HL-60/S4 (cell line): ENCODE measurements around the gene ATPAF2.

ENCODE experiments used
- in situ Hi-C: fragments of 300-500 bp; cut with MboI; formaldehyde crosslinking; loops from 2 replicates; pipeline ENCODE4 v1.14.3; 2022; ENCODE audit warnings: low sequenced_read_pairs

Gene ATPAF2

GRCh38 chr17:17988427-17988945 lies 50.5 kb downstream of the ATPAF2 start:
- in situ Hi-C loops: no loop called here

GRCh38 chr17:17987901-17988300 lies 51.1 kb downstream of the ATPAF2 start:
- in situ Hi-C loops: no loop called here

- in situ Hi-C loops: no loop called here
These were observed 51.6 kb downstream of the ATPAF2 start for GRCh38 chr17:17987187-17987896.

- in situ Hi-C loops: no loop called here
These were observed 53.4 kb downstream of the ATPAF2 start for GRCh38 chr17:17985555-17985954.

DNA sequence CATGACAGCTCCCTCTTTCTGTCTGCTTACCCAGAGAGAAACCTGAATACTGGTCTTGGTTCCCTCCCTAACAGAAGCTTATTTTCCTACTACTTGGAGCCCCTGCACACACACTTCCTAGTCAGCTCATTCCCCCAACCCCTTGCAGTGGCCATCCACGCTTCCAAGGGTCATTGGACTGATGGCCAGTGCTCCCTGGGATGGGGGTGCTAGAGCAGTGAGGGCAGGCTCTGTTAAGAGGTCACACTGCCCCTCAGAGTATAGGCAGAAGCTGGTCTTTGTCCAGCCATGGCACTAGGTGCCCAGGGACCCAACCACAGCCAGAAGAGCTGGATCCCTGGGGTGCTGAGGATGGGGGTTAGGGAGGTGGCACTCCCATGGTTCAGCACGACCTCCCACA lies 53.8 kb downstream of the ATPAF2 start:
- in situ Hi-C loops: no loop called here

GRCh38 chr17:17983776-17984175 lies 55.2 kb downstream of the ATPAF2 start:
- in situ Hi-C loops: no loop called here

DNA sequence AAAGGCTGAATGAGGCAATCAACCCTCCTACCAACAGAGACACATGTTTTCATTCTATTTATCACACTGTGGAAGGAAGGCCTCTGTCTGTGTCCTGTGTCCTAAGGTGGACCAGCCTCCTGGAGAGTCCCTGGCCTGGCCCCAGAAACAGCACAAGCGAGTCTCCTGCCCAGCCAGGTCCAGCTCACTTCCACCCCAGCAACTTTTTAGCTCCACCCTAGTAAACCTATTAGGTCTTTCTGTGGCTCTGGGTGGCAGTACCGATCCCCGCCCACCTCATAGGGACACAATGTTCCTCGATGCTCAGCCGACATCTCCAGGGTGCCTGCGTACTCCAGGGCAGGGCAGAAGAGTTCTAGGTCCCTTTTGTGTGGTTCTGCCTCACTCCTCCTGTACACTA lies 55.6 kb downstream of the ATPAF2 start:
- in situ Hi-C loops: no loop called here

DNA sequence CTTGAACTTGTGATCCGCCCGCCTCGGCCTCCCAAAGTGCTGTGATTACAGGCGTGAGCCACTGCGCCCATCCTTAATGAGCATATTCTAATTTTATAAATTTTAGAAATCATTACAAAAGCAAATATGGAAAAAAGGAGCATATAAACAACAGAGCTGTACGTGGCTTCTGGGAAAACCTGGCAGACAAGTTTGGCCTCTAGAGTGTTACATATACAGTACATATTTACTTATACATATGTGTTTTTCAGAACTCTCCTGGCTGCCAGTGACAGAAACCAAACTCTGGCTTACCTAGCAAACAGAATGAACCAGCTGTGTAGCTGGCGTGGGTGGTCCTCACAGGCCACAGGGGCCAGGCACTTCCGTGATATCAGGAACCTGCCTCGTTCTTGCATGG lies 56.2 kb downstream of the ATPAF2 start:
- in situ Hi-C loops: no loop called here

GRCh38 chr17:17981330-17981729 lies 57.6 kb downstream of the ATPAF2 start:
- in situ Hi-C loops: no loop called here

GRCh38 chr17:17979778-17980177 lies 59.2 kb downstream of the ATPAF2 start:
- in situ Hi-C loops: no loop called here

DNA sequence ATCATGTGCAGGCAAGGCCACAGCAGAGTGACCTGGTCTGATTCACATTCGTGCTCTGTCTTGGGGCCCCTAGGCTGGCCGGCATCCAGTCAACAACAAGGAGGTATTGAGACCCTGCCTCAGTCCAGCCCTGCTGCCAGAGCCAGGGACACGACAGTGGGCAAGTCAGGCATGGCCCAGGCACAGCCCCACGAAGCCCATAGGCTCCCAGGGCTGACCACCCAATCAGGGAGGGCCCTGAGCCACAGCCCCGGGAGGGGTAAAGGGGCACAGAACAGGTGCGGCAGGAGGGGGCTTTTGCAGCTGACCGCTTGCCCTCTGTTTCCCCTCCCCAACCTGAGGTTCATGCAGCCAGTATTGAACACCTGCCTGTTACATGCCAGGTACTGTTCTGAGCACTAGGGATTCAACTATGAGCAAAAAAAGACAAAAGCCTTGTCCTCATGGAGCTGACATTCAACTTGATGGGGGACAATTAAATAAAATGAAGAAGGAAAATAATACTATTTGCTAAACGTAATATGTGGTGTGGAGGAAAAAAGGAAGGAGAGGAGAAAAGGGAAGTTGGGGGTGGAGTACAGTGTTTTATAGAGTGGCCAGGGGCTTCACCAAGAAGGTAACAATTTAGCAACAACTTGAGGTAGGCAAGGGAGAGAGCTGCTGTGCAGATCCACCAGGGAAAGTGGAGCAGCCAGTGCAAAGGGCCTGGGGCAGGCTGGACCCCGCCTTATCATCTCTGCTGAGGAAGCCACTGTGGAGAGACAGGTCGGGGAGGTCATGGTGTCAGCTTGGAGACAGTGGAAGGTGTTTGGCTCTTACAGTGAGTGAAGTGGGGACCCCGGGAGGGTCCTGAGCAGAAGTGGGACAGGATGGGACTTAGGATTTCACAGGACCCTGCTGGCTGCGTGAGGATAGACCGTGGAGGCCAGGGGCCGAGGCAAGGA lies 60.2 kb downstream of the ATPAF2 start:
- in situ Hi-C loops: no loop called here

DNA sequence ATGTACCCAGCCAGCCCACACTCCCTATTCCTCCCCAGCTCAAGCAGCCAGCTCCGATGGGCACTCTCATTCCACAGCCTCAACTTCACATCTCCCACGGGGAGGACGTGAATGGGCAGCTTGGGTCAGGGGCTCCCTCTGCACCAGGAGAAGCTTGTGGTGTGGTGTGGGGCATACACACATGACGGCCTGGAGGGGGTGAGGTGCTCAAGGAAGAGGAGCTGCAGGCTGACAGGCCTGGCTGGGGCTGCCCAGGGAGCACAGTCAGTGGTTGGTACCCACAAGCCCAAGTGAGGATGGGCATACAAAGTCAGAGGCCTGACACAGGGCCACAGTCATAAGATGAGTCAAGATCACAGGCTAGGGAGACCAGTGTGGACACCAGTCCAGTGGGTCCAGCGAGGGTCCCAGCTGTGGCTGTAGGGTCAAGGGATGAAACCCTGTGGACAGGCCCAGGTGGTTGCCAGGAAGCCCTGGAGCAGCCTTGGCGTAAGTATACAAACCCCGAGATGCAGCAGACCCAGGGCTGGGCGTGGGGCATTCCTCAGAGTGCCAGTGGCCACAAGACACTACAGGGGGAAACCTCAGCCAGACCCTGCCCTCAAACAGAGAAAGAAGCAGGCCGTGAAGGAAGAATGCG lies 61.9 kb downstream of the ATPAF2 start:
- in situ Hi-C loops: no loop called here

- in situ Hi-C loops: no loop called here
These were observed 63.5 kb downstream of the ATPAF2 start for GRCh38 chr17:17975436-17975835.

GRCh38 chr17:17972952-17973254 lies 66.1 kb downstream of the ATPAF2 start:
- in situ Hi-C loops: no loop called here

- in situ Hi-C loops: no loop called here
These were observed 66.6 kb downstream of the ATPAF2 start, which contains the start of the genes DRC3 and TOM1L2 for GRCh38 chr17:17972126-17972951. DRC3 (plus strand) TSS chr17:17972862; CDS start chr17:17977599, 4,737 bp downstream. TOM1L2 (minus strand) TSS chr17:17972400; CDS start chr17:17972313, 87 bp downstream.

DNA sequence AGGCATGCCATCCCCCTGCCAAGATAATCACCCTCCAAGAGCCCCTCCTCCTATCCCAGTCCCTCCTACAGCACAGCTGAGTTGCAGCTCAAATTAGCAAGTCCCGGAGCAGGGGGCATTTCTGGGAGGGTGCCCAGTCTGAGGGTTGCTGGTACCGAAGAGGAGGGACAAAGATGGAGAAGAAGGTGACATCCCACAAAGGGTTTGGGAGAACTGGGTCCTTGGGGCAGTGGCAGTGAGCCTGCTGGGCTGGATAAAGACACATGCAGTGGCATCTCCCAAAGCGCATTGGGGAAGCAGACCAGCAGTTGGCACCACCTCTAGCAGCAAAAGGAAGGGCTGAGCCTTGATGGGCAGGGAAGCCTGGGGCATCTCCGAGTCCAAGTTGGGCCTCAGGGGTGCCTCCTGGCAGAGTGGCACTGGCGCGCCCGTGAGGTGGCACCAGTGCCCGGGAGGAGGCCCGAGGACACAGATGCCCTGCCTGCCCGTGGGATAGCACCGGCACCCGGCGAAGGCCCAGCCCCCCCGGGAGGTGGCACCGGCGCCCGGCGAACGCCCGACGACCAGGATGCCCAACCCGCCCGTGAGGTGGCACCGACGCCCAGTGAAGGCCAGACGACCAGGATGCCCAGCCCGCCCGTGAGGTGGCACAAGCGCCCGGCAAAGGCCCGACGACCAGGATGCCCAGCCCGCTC lies 67.4 kb downstream of the ATPAF2 start:
- in situ Hi-C loops: no loop called here

- in situ Hi-C loops: no loop called here
These were observed 68.1 kb downstream of the ATPAF2 start for GRCh38 chr17:17970699-17971430.
